KMS-11 (cell line): ENCODE measurements around the gene SGTB.
"Not testable (repeated sequence)": the region's sequence is repeated elsewhere in the genome, so short reads cannot be mapped to it uniquely, and the experiment has no call there.

Source experiments
- H2AFZ ChIP-seq: fragments of 200-600 bp; sonication (generic); 2 replicates; pipeline ENCODE4 v1.6.1; 2016; ENCODE audit warnings: antibody characterized with exemption, mixed run types, low read depth
- H3K27ac ChIP-seq: fragments of 200-600 bp; sonication (generic); 2 replicates; pipeline ENCODE4 v1.6.1; 2016; ENCODE audit warnings: mild to moderate bottlenecking, mixed run types
- H3K27me3 ChIP-seq: fragments of 200-600 bp; sonication (generic); 2 replicates; pipeline ENCODE4 v1.6.1; 2017; ENCODE audit warnings: mild to moderate bottlenecking, low read depth, mixed run types, moderate library complexity; ENCODE audit not compliant: insufficient read depth
- H3K36me3 ChIP-seq: fragments of 200-600 bp; sonication (generic); 2 replicates; pipeline ENCODE4 v1.6.1; 2017; ENCODE audit warnings: mild to moderate bottlenecking, mixed run types; ENCODE audit not compliant: insufficient read depth
- H3K4me1 ChIP-seq: fragments of 200-600 bp; sonication (generic); 2 replicates; pipeline ENCODE4 v1.6.1; 2016; ENCODE audit warnings: mild to moderate bottlenecking, low read depth, mixed run types; ENCODE audit not compliant: poor library complexity, severe bottlenecking
- H3K4me2 ChIP-seq: fragments of 200-600 bp; sonication (generic); 2 replicates; pipeline ENCODE4 v1.7.0; 2016; ENCODE audit warnings: mild to moderate bottlenecking, mixed run types
- H3K4me3 ChIP-seq: fragments of 200-600 bp; sonication (generic); IDR thresholded peaks from 2 replicates; pipeline ENCODE4 v1.6.1; 2017; ENCODE audit warnings: low read depth, low read length, mixed read lengths; ENCODE audit not compliant: insufficient read depth
- H3K79me2 ChIP-seq: fragments of 200-600 bp; sonication (generic); 2 replicates; pipeline ENCODE4 v1.6.1; 2016; ENCODE audit warnings: low read depth, mixed run types; ENCODE audit not compliant: insufficient read depth
- H3K9ac ChIP-seq: fragments of 200-600 bp; sonication (generic); 2 replicates; pipeline ENCODE4 v1.6.1; 2016; ENCODE audit warnings: mild to moderate bottlenecking, mixed run types
- H4K20me1 ChIP-seq: fragments of 200-600 bp; sonication (generic); 2 replicates; pipeline ENCODE4 v1.6.1; 2016; ENCODE audit warnings: mild to moderate bottlenecking, mixed run types; ENCODE audit not compliant: insufficient read depth
- CTCF ChIP-seq: fragments of 200-600 bp; sonication (generic); conservative IDR thresholded peaks from 2 replicates; pipeline ENCODE4 v1.6.1; 2017; ENCODE audit warnings: low read depth, mild to moderate bottlenecking, antibody characterized with exemption, low read length, moderate library complexity, mixed read lengths

The SGTB gene

GRCh38 chr5:65696892-65697291, 25.0 kb downstream of the SGTB start:
- no peaks in the 10 kb centered on the region for H3K36me3 ChIP-seq
- no peaks in the 10 kb centered on the region for H3K27me3 ChIP-seq
- no peaks in the 10 kb centered on the region for H3K79me2 ChIP-seq
- no peak overlapping the region for H2AFZ ChIP-seq
- no peak for TF ChIP-seq CTCF
- H3K4me2 ChIP-seq: no peak overlapping the region
- no peak overlapping the region for H3K27ac ChIP-seq
- H4K20me1 ChIP-seq: no peaks in the 10 kb centered on the region
- no peak overlapping the region for H3K9ac ChIP-seq
- H3K4me3 ChIP-seq: no peak overlapping the region
- no peaks in the 10 kb centered on the region for H3K4me1 ChIP-seq

DNA sequence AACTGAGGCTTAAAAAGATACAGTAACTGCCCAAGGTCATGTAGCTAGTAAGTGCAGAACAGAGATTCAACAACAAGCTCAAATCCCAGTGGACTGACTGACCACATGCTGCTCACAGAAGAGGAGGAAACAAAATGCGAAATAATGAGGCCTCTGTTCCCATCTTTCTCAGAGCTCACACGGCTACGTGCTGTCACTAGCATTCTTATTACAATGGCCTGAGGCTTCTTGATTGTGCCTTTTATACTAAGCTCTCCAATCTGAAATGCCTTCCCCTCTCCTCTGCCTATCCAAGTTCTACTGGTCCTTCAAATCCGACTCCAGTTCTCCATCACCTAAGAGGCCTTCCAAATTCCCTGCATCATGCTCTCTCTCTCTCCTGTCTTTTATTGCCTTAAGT, 26.0 kb downstream of the SGTB start:
- no peaks in the 10 kb centered on the region for H3K27me3 ChIP-seq
- no peak overlapping the region for H3K4me3 ChIP-seq
- H3K79me2 ChIP-seq: no peaks in the 10 kb centered on the region
- no peaks in the 10 kb centered on the region for H3K36me3 ChIP-seq
- H3K9ac ChIP-seq: no peak overlapping the region
- TF ChIP-seq CTCF: no peak
- H3K4me1 ChIP-seq: no peaks in the 10 kb centered on the region
- no peak overlapping the region for H3K4me2 ChIP-seq
- no peak overlapping the region for H2AFZ ChIP-seq
- H4K20me1 ChIP-seq: no peaks in the 10 kb centered on the region
- no peak overlapping the region for H3K27ac ChIP-seq

DNA sequence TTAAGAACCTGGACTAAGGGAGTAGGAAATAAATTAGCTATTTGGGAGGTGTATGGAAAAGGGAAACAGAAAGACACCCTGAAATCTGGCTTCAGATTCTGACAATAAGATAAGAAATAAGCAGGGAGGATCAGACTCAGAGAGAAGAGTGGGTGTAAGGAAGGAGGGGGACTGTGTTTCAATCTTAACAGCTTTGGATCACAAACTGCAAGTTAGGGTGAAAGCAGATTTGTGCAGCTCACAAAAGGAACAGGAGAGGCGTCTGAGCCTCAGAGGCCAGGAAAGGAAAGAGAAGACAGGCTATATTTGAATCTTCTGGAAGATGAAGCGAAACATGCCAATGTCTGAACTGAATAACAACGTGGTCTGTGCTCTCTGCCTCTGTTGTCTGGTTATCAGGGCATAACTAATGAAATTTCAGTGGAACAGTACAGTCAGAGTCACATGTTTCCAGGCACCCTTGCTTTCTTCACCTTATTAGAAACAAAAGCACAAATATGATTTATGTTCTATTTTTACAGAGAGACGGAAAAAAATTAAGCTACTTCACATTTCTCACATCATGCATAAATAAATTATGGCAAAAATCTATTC, 26.6 kb downstream of the SGTB start:
- Histone ChIP-seq H3K79me2 (no peaks in the 10 kb centered on the region), H3K9ac (no peak overlapping the region), H4K20me1 (no peaks in the 10 kb centered on the region), H3K36me3 (no peaks in the 10 kb centered on the region), H3K4me3 (no peak overlapping the region), H3K27me3 (no peaks in the 10 kb centered on the region), H3K27ac (no peak overlapping the region), H2AFZ (no peak overlapping the region), H3K4me1 (no peaks in the 10 kb centered on the region), H3K4me2 (no peak overlapping the region)
- TF ChIP-seq CTCF: no peak

GRCh38 chr5:65693121-65693520, 28.8 kb downstream of the SGTB start:
- Histone ChIP-seq H3K27me3 (no peaks in the 10 kb centered on the region), H3K27ac (no peak overlapping the region), H3K4me1 (no peaks in the 10 kb centered on the region), H3K4me3 (no peak overlapping the region), H4K20me1 (no peaks in the 10 kb centered on the region), H3K9ac (no peak overlapping the region), H3K4me2 (no peak overlapping the region), H2AFZ (no peak overlapping the region), H3K36me3 (no peaks in the 10 kb centered on the region), H3K79me2 (no peaks in the 10 kb centered on the region)
- no peak for TF ChIP-seq CTCF

DNA sequence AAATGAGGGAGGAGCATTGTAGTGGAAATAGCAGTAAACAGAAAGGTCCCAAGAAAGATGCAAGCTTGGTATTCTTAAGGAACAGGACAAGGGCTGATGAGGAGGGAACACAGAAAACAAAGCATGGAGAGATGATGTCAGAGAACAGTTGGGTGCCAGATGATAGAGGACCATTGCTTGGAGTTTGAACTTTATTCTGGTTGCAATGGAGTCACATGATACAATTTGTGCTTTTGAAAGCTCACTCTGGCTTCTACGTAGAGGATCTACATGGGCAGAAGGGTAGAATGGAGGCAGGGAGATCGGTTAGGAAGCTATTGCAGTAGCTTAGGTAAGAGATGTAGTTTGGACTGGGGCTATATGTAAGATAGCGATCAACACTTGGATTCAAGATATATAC, 39.8 kb downstream of the SGTB start:
- Histone ChIP-seq H3K27ac (no peak overlapping the region), H3K9ac (no peak overlapping the region), H3K36me3 (no peaks in the 10 kb centered on the region), H3K4me2 (no peak overlapping the region), H3K79me2 (no peaks in the 10 kb centered on the region), H3K4me3 (no peak overlapping the region), H2AFZ (no peak overlapping the region), H4K20me1 (no peaks in the 10 kb centered on the region), H3K4me1 (no peaks in the 10 kb centered on the region), H3K27me3 (no peaks in the 10 kb centered on the region)
- TF ChIP-seq CTCF: no peak

DNA sequence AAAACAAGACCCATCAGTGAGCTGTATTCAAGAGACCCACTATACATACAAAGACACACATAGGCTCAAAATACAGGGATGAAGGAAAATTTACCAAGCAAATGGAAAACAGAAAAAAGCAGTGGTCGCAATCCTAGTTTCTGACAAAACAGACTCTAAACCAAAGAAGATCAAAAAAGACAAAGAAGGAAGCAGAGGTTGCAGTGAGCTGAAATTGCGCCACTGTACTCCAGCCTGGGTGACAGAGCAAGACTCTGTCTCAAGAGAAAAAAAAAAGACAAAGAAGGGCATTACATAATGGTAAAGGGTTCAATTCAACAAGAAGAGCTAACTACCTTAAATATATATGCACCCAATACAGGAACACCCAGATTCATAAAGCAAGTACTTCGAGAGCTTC, 45.9 kb downstream of the SGTB start:
- H3K9ac ChIP-seq, H3K27ac ChIP-seq, H3K4me3 ChIP-seq, H3K4me2 ChIP-seq, H3K4me1 ChIP-seq, H3K36me3 ChIP-seq, H4K20me1 ChIP-seq, H2AFZ ChIP-seq, H3K27me3 ChIP-seq, H3K79me2 ChIP-seq: not testable (repeated sequence)
